Jurkat, Clone E6-1 (cell line): ENCODE results near the gene KCND2.

Experiments used
- DNase-seq: peaks from one replicate; pipeline ENCODE4 v3.0.0-alpha.2; 2011; ENCODE audit warnings: low read depth, low spot score
- H3K4me3 ChIP-seq: 2 replicates; pipeline ENCODE4 v1.5.1; 2011; ENCODE audit warnings: mild to moderate bottlenecking, low read length, control low read depth, moderate library complexity

The KCND2 gene

DNA sequence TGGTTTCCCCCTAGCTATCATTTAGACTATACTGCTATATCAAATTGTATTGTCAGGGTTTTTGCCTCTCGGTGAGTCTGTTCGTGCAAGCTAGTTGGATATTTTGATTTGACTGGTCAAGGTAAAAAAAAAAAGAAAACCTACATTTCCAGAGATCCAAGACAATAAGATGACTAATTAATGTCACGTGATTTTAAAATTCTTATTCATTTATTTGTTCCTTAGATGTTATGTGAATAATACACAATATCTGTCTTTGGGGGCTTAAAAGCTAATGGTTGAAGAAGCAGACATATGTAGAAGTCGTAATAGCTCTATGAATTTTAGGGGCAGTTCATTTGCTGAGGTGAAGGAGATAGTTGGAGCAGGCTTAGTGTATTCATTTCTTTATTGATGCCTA lies 191.1 kb downstream of the KCND2 start:
- DNase-seq, result no peak
- H3K4me3 ChIP-seq, result no peak overlapping the region

DNA sequence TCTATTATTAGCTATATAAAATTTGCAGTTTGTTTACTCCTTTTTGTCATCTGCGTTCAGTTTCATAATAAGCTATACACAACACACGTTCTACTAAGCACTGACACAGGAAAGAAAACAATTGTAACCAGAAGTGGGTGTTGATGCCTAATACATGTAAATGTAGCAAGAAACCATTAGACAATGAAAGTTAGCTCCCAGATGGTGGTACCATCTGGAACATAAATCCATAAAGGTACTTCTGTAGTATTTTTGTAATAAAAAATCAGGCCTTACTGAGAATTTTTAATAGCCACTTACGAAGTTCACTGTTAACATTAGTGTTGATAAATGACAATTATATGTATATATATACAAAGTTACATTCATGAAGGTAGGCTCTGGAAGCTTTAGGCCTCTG lies 194.7 kb downstream of the KCND2 start:
- DNase-seq, result no peak
- H3K4me3 ChIP-seq, result no peak overlapping the region

GRCh38 chr7:120468611-120469010 lies 195.6 kb downstream of the KCND2 start:
- no peak for DNase-seq
- no peak overlapping the region for H3K4me3 ChIP-seq

DNA sequence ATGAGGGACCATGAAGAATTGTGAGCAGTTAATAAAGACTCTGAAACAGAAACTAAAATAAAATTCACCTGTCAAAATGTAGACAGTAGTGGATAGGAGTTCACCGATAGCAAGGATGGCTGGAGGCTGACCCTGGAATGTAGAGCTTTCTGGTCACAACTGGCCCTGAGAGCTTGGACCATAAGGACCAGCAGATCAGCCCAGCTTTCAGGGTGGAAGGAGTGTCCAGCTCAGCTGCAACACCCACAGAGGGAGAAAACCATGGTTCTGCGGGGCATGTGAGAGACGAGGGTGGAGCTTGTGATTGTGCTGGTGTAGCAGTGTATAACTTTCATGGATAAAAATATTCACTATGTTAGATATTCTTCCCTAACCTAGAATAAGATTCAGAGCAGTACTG lies 199.9 kb downstream of the KCND2 start:
- no peak overlapping the region for H3K4me3 ChIP-seq
- no peak for DNase-seq

DNA sequence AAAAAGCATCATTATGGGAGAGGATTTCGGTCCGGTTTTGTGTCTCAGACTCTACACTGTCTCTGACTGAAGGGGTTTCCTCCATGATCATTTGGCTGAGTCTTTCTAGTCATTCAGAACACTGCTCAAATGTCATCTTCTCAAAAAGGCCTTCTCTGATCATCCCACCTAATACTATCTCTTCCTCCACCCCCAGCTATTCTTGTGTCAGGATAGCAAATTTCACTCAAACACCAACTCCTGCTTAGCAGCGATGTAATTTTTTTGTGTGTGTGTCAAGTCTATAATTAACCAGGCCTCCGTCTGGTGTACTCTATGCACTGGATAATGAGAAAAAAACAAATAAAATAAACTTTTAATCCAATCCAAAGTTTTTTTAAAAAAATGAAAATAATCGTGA lies 200.4 kb downstream of the KCND2 start:
- no peak overlapping the region for H3K4me3 ChIP-seq
- no peak for DNase-seq

DNA sequence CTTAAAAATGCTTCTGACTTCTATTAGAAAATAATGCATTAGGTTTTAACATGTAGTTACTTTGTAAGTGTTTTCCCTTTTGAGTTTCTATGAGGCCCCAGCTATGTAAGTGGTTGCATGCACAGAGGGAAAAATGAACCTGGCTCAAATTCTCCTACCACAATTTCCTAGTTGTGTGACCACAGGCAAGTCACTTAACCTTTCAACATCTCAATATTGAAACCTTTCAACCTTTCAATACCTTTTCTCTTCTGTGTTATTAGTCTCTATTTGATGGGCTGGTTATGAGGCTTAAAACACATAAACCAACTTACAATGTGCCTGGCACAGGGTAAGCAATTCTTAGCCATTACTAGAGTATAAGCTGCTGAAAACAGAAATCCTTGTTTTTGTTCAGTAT lies 203.0 kb downstream of the KCND2 start:
- H3K4me3 ChIP-seq, result no peak overlapping the region
- DNase-seq, result no peak

DNA sequence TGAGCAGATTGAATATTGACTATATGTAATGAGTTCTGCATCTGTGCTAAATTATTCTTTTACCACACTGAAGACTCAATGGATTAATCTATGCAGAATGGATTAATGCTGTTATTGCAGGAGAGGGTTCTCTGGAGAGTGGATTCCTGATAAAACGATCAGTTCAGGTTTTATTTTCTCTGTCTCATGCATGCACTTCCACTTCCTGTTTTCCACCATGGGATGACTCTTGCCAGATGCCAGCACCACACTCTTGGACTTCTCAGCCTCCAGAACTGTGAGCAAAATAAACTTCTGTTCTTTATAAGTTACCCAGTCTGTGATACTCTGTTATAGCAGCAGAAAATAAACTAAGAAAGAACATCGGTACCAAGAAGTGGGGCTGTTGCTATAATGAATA lies 207.5 kb downstream of the KCND2 start:
- H3K4me3 ChIP-seq, result no peak overlapping the region
- no peak for DNase-seq

DNA sequence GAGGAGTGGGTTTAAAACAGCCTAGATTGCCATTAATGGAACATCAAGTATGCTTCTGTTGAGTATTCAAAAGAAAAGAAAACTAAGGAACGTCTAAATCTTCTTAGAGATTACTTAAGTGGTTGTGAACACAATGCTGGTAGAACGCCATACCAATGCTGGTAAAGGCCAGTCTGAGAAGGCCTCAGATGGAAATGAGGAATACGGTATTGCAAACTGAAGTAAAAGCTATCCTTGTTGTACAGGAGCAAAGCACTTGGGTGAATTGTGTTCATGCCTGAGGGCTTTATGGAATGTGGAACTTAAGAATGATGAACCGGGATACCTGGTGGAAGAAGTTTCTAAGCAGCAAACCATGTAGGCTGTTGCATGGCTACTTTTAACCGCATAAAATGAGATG lies 208.0 kb downstream of the KCND2 start:
- H3K4me3 ChIP-seq, result no peak overlapping the region

GRCh38 chr7:120486164-120486563 lies 213.2 kb downstream of the KCND2 start:
- DNase-seq, result no peak
- H3K4me3 ChIP-seq, result no peak overlapping the region

More for the DNA sequence above, 208.0 kb downstream of the KCND2 start:
- DNase-seq, result no peak

DNA sequence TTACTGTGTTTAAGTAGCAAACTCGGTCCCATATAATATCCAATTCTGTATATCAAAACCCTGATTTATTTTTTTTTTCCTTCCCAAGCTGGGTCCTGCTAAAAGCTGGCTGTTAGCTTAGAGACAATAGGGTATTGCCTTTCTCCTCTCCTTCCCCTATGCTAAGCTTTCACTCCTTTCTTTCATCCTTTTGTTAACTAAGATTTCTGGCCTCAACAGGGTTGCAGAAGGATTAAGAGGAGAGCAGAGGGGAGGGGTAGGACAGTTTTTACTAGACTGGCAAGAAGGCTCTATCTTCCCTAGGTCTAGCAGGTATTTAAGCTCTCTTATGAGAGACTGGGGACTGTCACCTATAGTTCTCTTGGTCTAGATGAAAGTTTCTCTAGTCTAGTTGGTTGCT lies 229.2 kb downstream of the KCND2 start:
- DNase-seq, result no peak
- no peak overlapping the region for H3K4me3 ChIP-seq

GRCh38 chr7:120502825-120503224 lies 229.8 kb downstream of the KCND2 start:
- H3K4me3 ChIP-seq, result no peak overlapping the region
- no peak for DNase-seq

GRCh38 chr7:120504386-120504785 lies 231.4 kb downstream of the KCND2 start:
- no peak for DNase-seq
- H3K4me3 ChIP-seq, result no peak overlapping the region

- no peak overlapping the region for H3K4me3 ChIP-seq
- no peak for DNase-seq
Observed at GRCh38 chr7:120505770-120506169, 232.8 kb downstream of the KCND2 start.

DNA sequence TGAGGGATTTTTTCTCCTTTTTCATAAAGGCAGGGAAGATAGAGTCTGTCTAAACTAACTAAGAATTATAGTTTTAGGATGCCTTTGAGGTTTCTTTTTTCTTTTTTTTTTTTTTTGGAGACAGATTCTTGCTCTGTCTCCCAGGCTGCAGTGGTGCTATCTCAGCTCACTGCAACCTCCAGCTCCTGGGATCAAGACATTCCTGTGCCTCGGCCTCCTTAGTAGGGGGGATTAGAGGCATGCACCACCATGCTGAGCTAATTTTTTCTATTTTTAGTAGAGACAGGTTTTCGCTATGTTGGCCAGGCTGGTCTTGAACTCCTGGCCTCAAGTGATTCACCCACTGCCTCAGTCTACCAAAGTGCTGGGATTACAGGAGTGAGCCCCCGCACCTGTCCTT lies 239.7 kb downstream of the KCND2 start:
- no peak overlapping the region for H3K4me3 ChIP-seq
- no peak for DNase-seq

DNA sequence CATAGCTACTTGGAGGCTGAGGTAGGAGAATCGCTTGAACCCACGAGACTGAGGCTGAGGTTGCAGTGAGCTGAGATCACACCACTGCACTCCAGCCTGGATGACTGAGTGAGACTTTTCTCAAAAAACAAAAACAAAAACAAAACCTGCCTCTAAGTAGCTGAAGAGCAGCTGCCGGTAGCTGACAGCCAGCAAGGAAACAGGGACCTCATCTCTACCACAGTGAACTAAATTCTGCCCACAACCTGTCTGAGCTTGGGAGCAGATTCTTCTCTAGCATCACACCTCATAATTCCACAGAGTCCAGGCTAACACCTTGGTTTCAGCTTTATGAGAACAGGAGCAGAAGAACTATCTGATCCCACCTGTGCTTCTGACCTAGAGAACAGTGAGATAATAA lies 246.2 kb downstream of the KCND2 start:
- H3K4me3 ChIP-seq, result no peak overlapping the region

DNA sequence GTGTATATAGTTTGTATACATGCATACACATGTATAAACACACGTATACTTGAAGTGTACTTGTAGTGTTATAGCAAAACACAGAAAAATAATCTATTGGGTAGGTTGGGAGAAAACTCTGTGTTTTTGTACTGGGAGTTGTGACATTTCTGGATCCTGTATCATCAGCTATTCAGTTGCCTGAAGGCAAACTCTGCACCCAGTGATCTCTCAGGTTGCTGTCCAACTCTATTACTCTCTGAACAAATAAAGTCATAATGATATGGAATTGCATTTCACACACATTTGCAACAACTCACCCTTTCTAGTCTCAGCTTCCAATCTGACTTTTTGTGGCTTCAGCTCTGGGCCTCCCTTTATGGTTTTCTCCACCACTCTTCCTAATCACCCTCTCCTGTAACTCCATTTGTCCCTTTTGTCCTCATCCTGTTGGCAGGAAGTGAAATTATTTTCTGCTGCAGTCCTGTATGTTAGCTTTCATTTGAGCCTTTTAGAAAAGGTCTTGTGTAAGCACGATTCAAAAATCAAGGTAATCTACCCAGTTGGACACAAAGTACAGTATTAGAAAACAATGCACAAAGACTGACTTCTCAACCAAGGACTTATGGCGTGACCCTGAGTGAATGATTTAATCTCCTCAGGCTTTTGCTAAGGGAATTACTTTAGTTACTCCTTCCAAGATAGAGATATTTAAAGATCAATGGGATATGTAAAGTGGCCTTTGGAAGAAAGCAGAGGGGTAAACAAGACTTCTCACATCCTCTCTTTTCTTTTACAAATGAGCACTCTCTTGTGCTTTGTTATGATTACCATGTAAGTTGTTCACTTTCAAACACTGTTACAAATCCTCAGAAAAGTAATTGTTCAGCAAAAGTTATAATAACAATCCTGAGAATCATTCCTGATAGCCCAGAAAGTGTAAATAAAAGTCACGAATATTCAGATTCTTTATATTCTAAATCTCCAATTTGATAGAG lies 249.1 kb downstream of the KCND2 start:
- H3K4me3 ChIP-seq, result no peak overlapping the region
- DNase-seq, result no peak

More for the DNA sequence above, 246.2 kb downstream of the KCND2 start:
- no peak for DNase-seq

- no peak overlapping the region for H3K4me3 ChIP-seq
- DNase-seq, result no peak
Observed at GRCh38 chr7:120523985-120524384, 251.0 kb downstream of the KCND2 start.

DNA sequence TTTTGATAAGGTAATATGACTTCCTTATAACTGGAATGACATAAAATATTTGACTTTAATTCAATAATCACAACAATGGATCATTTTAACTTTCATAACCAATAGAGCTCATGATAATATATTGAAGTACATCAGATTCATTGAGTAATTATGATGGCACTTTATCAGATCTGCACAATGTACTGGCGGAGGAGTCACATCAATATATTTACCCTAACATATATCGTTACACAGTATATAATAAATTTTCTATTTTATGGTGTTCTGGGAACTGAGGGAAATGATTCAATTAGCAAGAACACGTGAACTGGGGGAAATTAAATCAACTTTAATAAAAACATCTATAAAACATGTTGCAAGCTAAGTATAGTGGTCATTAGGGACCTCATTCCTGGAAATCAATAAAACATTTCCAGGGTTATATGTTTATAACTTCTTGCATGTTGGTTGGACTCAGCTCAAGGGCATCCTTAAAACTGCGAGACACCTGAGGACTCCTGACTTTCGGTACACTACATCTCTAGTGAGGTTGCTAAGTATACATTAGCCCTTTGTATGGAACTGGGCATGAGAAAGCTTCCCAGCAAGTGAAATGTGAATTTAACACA lies 254.0 kb downstream of the KCND2 start:
- H3K4me3 ChIP-seq, result no peak overlapping the region
- no peak for DNase-seq

DNA sequence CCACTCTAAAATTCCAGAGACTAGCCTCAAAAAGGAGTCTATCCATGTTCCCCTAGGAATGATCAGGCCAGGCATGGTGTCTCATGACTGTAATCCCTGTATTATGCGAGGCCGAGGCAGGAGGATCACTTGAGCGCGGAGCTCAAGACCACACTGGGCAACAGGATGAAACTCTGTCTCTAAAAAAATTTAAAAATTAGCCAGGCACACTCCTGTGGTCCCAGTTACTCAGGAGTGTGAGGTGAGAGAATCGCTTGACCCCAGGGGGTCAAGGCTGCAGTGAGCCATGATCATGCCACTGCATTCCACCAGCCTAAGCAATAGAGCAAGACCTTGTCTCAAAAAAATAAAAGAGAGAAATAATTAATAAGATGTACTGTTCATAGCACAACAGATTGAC lies 256.8 kb downstream of the KCND2 start:
- no peak for DNase-seq
- no peak overlapping the region for H3K4me3 ChIP-seq

GRCh38 chr7:120538335-120538734 lies 265.4 kb downstream of the KCND2 start:
- no peak for DNase-seq
- H3K4me3 ChIP-seq, result no peak overlapping the region

- no peak overlapping the region for H3K4me3 ChIP-seq
- no peak for DNase-seq
Observed at GRCh38 chr7:120539321-120539720, 266.3 kb downstream of the KCND2 start.
